AG04450 (cell line): Measurements from ENCODE around the gene RNF112. TPM values are rescaled to one million over a fixed set of nuclear protein-coding genes. Genes with fewer than 3 reads are reported as not detected.

Experiments used
- CTCF ChIA-PET: fragments of 300-600, 350-600 bp; formaldehyde crosslinking; extraction: SDS; loops from one replicate; lab custom pipeline; 2022; ENCODE audit warnings: antibody characterized with exemption, inconsistent platforms; lab: Charles Lee
- POLR2A ChIA-PET: fragments of 350-600 bp; formaldehyde crosslinking; extraction: SDS; loops from one replicate; lab custom pipeline; 2021; ENCODE audit warnings: antibody characterized with exemption, inconsistent platforms; lab: Yijun Ruan, JAX
- DNase-seq: peaks from one replicate; pipeline ENCODE4 v3.0.0-alpha.2; 2011; ENCODE audit warnings: low read depth, low spot score
- H3K27ac ChIP-seq: one replicate; pipeline ENCODE4 v1.5.1; 2012; ENCODE audit warnings: low read depth, low read length, control low read depth
- H3K27me3 ChIP-seq: one replicate; pipeline ENCODE4 v1.6.0; 2012; ENCODE audit warnings: low read length; ENCODE audit not compliant: control insufficient read depth, insufficient read depth
- H3K4me3 ChIP-seq: 2 replicates; pipeline ENCODE4 v1.5.1; 2011; ENCODE audit warnings: mild to moderate bottlenecking, low read depth, low read length, control low read depth
- H3K9me3 ChIP-seq: 2 replicates; pipeline ENCODE4 v1.5.1; 2012; ENCODE audit warnings: low read length; ENCODE audit not compliant: control insufficient read depth, insufficient read depth
- CTCF ChIP-seq: IDR thresholded peaks from 2 replicates; pipeline ENCODE4 v1.5.1; 2011; ENCODE audit warnings: low read depth, low read length, control low read depth, inconsistent platforms
- polyA plus RNA-seq: library from polyadenylated mRNA; depleted of rRNA; stranded (reverse); fragments of >200 nt; gene quantifications from 2 replicates; pipeline ENCODE4 v1.2.3, GENCODE V29; 2011

Gene RNF112
- polyA plus RNA-seq, 1 experiment, result 3.3 TPM

- CTCF ChIA-PET, result interaction anchor here (0.5 to 2.3 kb wide), 4 partner anchors 22 to 382 kb away, joined by 3 to 18 read pairs (median 4); partner anchors contain the start of gene B9D1
- POLR2A ChIA-PET, result interaction anchor here (0.6 to 2.1 kb wide), 5 partner anchors 20 to 121 kb away, joined by 3 to 16 read pairs (median 3); no protein-coding TSS in a partner anchor
- DNase-seq, result peak; percentile 88
- H3K27ac ChIP-seq, result peak overlapping the region; percentile 78
- peak overlapping the region; percentile 76 for H3K4me3 ChIP-seq
- H3K27me3 ChIP-seq, result no peaks in the 10 kb centered on the region
- TF ChIP-seq CTCF, result no peak
- H3K9me3 ChIP-seq, result no peaks in the 10 kb centered on the region
Observed at GRCh38 chr17:19384723-19385391, 26.2 kb upstream of the RNF112 start.

- H3K27ac ChIP-seq, result peak overlapping the region; percentile 78
- H3K9me3 ChIP-seq, result no peaks in the 10 kb centered on the region
- POLR2A ChIA-PET, result interaction anchor here (2.1 to 4.7 kb wide), 3 partner anchors 8 to 62 kb away, joined by 16 to 52 read pairs (median 19); partner anchors contain the start of gene MAPK7
- H3K4me3 ChIP-seq, result peak overlapping the region; percentile 76
- no peak for TF ChIP-seq CTCF
- DNase-seq, result no peak
- CTCF ChIA-PET, result interaction anchor here (1.2 to 2.3 kb wide), 3 partner anchors 23 to 381 kb away, joined by 3 to 18 read pairs (median 5); partner anchors contain the start of gene B9D1
- no peaks in the 10 kb centered on the region for H3K27me3 ChIP-seq
Observed at GRCh38 chr17:19385521-19385983, 25.5 kb upstream of the RNF112 start.

- Histone ChIP-seq H3K9me3 (no peaks in the 10 kb centered on the region), H3K27me3 (no peaks in the 10 kb centered on the region), H3K27ac (peak overlapping the region; percentile 95), H3K4me3 (peak overlapping the region; percentile 76)
- no peak for TF ChIP-seq CTCF
- POLR2A ChIA-PET, result interaction anchor here (1.1 to 4.7 kb wide), 6 partner anchors 8 to 62 kb away, joined by 3 to 52 read pairs (median 5); partner anchors contain the start of gene MAPK7
- DNase-seq, result peak; percentile 50
- CTCF ChIA-PET, result interaction anchor here (0.6 to 2.3 kb wide), 4 partner anchors 46 to 380 kb away, joined by 3 to 18 read pairs (median 6); no protein-coding TSS in a partner anchor
Observed at GRCh38 chr17:19386051-19386929, 24.7 kb upstream of the RNF112 start.

- H3K27me3 ChIP-seq, result no peaks in the 10 kb centered on the region
- DNase-seq, result peak; percentile 88
- no peak for TF ChIP-seq CTCF
- H3K9me3 ChIP-seq, result no peaks in the 10 kb centered on the region
- POLR2A ChIA-PET, result interaction anchor here (0.7 to 4.7 kb wide), 8 partner anchors 9 to 340 kb away, joined by 3 to 52 read pairs (median 4); partner anchors contain the start of genes B9D1 and MAPK7
- H3K4me3 ChIP-seq, result peak within 1 kb of the TSS; percentile 76
- CTCF ChIA-PET, result interaction anchor here (0.6 to 1.0 kb wide), 2 partner anchors 47 to 60 kb away, joined by 5 to 7 read pairs; no protein-coding TSS in a partner anchor
- peak within 1 kb of the TSS; percentile 95 for H3K27ac ChIP-seq
Observed at GRCh38 chr17:19386974-19387920, 23.8 kb upstream of the RNF112 start, which contains the start of gene MFAP4. TSS of gene MFAP4 (minus strand) at chr17:19387190. CDS start at chr17:19387155, 35 bp downstream.
